Lower leg skin (tissue), 3 donors: Measurements from ENCODE around the gene ERAP2.

ENCODE experiments used
- CTCF ChIP-seq, 3 donors: fragments of 450-650 bp; IDR thresholded peaks; one replicate each; pipeline ENCODE4 v1.5.1; 2016; ENCODE audit warnings: antibody characterized with exemption in 3 of 3, mild to moderate bottlenecking in 3 of 3, moderate library complexity in 2 of 3
- POLR2A ChIP-seq, 2 donors: fragments of 450-650 bp; IDR thresholded peaks; one replicate each; pipeline ENCODE4 v1.6.1; 2016 to 2017; ENCODE audit warnings: antibody characterized with exemption in 2 of 2, mild to moderate bottlenecking in 1 of 2, moderate library complexity in 1 of 2

DNA sequence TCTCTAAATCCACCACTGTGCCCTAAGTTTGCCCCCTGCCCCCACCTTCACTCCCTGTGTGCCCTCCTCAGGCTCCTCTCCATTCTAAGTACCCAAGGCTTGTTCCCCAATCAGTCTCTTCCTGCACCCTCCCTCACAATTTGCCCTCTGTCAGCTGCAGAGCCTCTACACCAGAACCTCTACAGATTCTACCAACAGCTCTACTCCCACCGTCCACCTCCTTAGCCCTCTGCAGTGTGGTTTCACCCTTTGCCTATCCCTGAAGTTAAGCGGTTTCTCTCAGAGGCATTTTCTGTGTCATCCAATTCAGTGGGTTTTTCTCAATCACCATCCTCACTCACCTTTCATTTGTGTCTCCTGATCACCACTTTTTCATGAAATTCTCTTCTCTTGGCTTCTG lies 13.2 kb upstream of the ERAP2 start:
- TF ChIP-seq CTCF (IDR thresholded peaks at IDR 0.05) (no peak), POLR2A (IDR thresholded peaks at IDR 0.05) (no peak)
